ENCODE measurements around the gene UTP18. TPM values are rescaled to one million over a fixed set of nuclear protein-coding genes. Genes with fewer than 3 reads are reported as not detected.
A peak's percentile ranks its signal among the peaks of the same experiment; 100 is the strongest.

Gene UTP18
- total RNA-seq, 1 experiment from 2014 or later, result 64.2 TPM

- DNase-seq (no peak), ATAC-seq (peak; percentile 46)
- BruUV-seq (replicated peaks), result no TSS peak
- Histone ChIP-seq H3K4me3 (ENCODE audit: low read length) (no peak overlapping the region), H2AFZ (ENCODE audit: low read length) (no peak overlapping the region), H3K27ac (ENCODE audit: low read length) (no peak overlapping the region), H3K4me1 (ENCODE audit: insufficient read depth, low read length) (no peaks in the 10 kb centered on the region; the same call in 1 of the 2 replicates), H3K27me3 (ENCODE audit: low read length) (no peaks in the 10 kb centered on the region), H3F3A (ENCODE audit: low read length, unreplicated experiment) (no peaks in the 10 kb centered on the region), H3K9me3 (ENCODE audit: low read length) (peaks cover 4% of the 10 kb centered on the region; the same call in 1 of the 2 replicates), H4K20me1 (ENCODE audit: low read length) (0 out of 2 replicates have a peak, but pooled peaks cover 3% of the 10 kb centered on the region), H3K9ac (ENCODE audit: low read length) (no peak overlapping the region), H3K4me2 (ENCODE audit: low read length) (no peak overlapping the region), H3K79me2 (ENCODE audit: low read length) (peaks cover 39% of the 10 kb centered on the region), H3K9me2 (replicated peaks; ENCODE audit: low read length) (no peaks in the 10 kb centered on the region), H3K36me3 (ENCODE audit: low read depth, low read length) (peaks cover 17% of the 10 kb centered on the region)
- ChIA-PET CTCF (no interaction called here), POLR2A (ENCODE audit: unreplicated experiment) (no interaction called here)
- TF ChIP-seq EZH2 (IDR thresholded peaks at IDR 0.05; ENCODE audit: low read length, unreplicated experiment), result no peak
- TF ChIP-seq CTCF (conservative IDR thresholded peaks at IDR 0.05; ENCODE audit: low read depth, low read length), result no peak
- TF ChIP-seq EZH2phosphoT487 (IDR thresholded peaks at IDR 0.05; ENCODE audit: borderline replicate concordance, low read length), result no peak
- intact Hi-C loops (cut with micrococcal nuclease), result no loop called here
These were observed 22.0 kb upstream of the UTP18 start for GRCh38 chr17:51238255-51238887.

GRCh38 chr17:51240275-51240674 is 20.1 kb upstream of the UTP18 start:
- ATAC-seq (no peak), DNase-seq (no peak)
- peaks cover 4% of the 10 kb centered on the region; the same call in 1 of the 2 replicates for H3K9me3 ChIP-seq (ENCODE audit: low read length)
- H2AFZ ChIP-seq (ENCODE audit: low read length), result no peak overlapping the region
- H3K27ac ChIP-seq (ENCODE audit: low read length), result no peak overlapping the region
- POLR2A ChIA-PET (ENCODE audit: unreplicated experiment), result no interaction called here
- H3K27me3 ChIP-seq (ENCODE audit: low read length), result no peaks in the 10 kb centered on the region
- H3K36me3 ChIP-seq (ENCODE audit: low read depth, low read length), result peaks cover 12% of the 10 kb centered on the region
- H3K4me1 ChIP-seq (ENCODE audit: insufficient read depth, low read length), result no peaks in the 10 kb centered on the region; the same call in 1 of the 2 replicates
- CTCF ChIA-PET, result no interaction called here
- BruUV-seq (replicated peaks), result no TSS peak
- no peak overlapping the region for H3K9ac ChIP-seq (ENCODE audit: low read length)
- no peaks in the 10 kb centered on the region for H4K20me1 ChIP-seq (ENCODE audit: low read length)
- peaks cover 23% of the 10 kb centered on the region for H3K79me2 ChIP-seq (ENCODE audit: low read length)
- intact Hi-C loops (cut with micrococcal nuclease), result no loop called here
- H3K4me3 ChIP-seq (ENCODE audit: low read length), result no peak overlapping the region
- H3K9me2 ChIP-seq (replicated peaks; ENCODE audit: low read length), result no peaks in the 10 kb centered on the region
- no peaks in the 10 kb centered on the region for H3F3A ChIP-seq (ENCODE audit: low read length, unreplicated experiment)
- H3K4me2 ChIP-seq (ENCODE audit: low read length), result no peak overlapping the region
- TF ChIP-seq EZH2phosphoT487 (IDR thresholded peaks at IDR 0.05; ENCODE audit: borderline replicate concordance, low read length) (no peak), EZH2 (IDR thresholded peaks at IDR 0.05; ENCODE audit: low read length, unreplicated experiment) (no peak), CTCF (conservative IDR thresholded peaks at IDR 0.05; ENCODE audit: low read depth, low read length) (no peak)

- POLR2A ChIA-PET (ENCODE audit: unreplicated experiment), result no interaction called here
- H3K27ac ChIP-seq (ENCODE audit: low read length), result no peak overlapping the region
- BruUV-seq (replicated peaks), result no TSS peak
- H3K4me1 ChIP-seq (ENCODE audit: insufficient read depth, low read length), result peaks cover 5% of the 10 kb centered on the region; the same call in 1 of the 2 replicates
- intact Hi-C loops (cut with micrococcal nuclease), result no loop called here
- TF ChIP-seq CTCF (conservative IDR thresholded peaks at IDR 0.05; ENCODE audit: low read depth, low read length), result no peak
- no peak for TF ChIP-seq EZH2phosphoT487 (IDR thresholded peaks at IDR 0.05; ENCODE audit: borderline replicate concordance, low read length)
- TF ChIP-seq EZH2 (IDR thresholded peaks at IDR 0.05; ENCODE audit: low read length, unreplicated experiment), result no peak
- H3K9me2 ChIP-seq (replicated peaks; ENCODE audit: low read length), result no peaks in the 10 kb centered on the region
- CTCF ChIA-PET, result no interaction called here
- no peak overlapping the region for H3K4me3 ChIP-seq (ENCODE audit: low read length)
- no peak overlapping the region for H3K4me2 ChIP-seq (ENCODE audit: low read length)
- no peak overlapping the region for H2AFZ ChIP-seq (ENCODE audit: low read length)
- H3K79me2 ChIP-seq (ENCODE audit: low read length), result peaks cover 3% of the 10 kb centered on the region; the same call in 1 of the 2 replicates
- ATAC-seq, result no peak
- H3K36me3 ChIP-seq (ENCODE audit: low read depth, low read length), result 0 out of 2 replicates have a peak, but pooled peaks cover 2% of the 10 kb centered on the region
- H3K9me3 ChIP-seq (ENCODE audit: low read length), result no peaks in the 10 kb centered on the region
- no peaks in the 10 kb centered on the region for H4K20me1 ChIP-seq (ENCODE audit: low read length)
- H3K27me3 ChIP-seq (ENCODE audit: low read length), result no peaks in the 10 kb centered on the region
- H3F3A ChIP-seq (ENCODE audit: low read length, unreplicated experiment), result no peaks in the 10 kb centered on the region
- no peak for DNase-seq
- H3K9ac ChIP-seq (ENCODE audit: low read length), result no peak overlapping the region
These were observed 16.3 kb upstream of the UTP18 start for GRCh38 chr17:51244041-51244440.
